Smooth muscle cell (in vitro differentiated cells): ENCODE measurements around the gene ANKDD1A. TPM values are rescaled to one million over a fixed set of nuclear protein-coding genes. Genes with fewer than 3 reads are reported as not detected.
A peak's percentile ranks its signal among the peaks of the same experiment; 100 is the strongest.

Experiments used
- DNase-seq: peaks from one replicate; lab custom pipeline; 2025; ENCODE audit not compliant: unreplicated experiment; lab: John Stamatoyannopoulos, UW
- H2AFZ ChIP-seq: fragments of 200-600 bp; sonication (generic); 2 replicates; pipeline ENCODE4 v1.6.0; 2016; ENCODE audit warnings: antibody characterized with exemption, low read depth, mild to moderate bottlenecking
- H3F3A ChIP-seq: fragments of 200-600 bp; sonication (generic); 2 replicates; pipeline ENCODE4 v1.6.0; 2017; ENCODE audit warnings: antibody characterized with exemption, low read depth
- H3K27ac ChIP-seq: fragments of 200-600 bp; sonication (generic); 2 replicates; pipeline ENCODE4 v1.5.1; 2016; ENCODE audit warnings: low read depth, mild to moderate bottlenecking
- H3K27me3 ChIP-seq: fragments of 200-600 bp; sonication (generic); 2 replicates; pipeline ENCODE4 v1.6.1; 2016; ENCODE audit warnings: low read depth, mild to moderate bottlenecking
- H3K36me3 ChIP-seq: fragments of 200-600 bp; sonication (generic); 2 replicates; pipeline ENCODE4 v1.5.1; 2016; ENCODE audit warnings: low read depth
- H3K4me1 ChIP-seq: fragments of 200-600 bp; sonication (generic); 2 replicates; pipeline ENCODE4 v1.5.1; 2016; ENCODE audit warnings: low read depth
- H3K4me2 ChIP-seq: fragments of 200-600 bp; sonication (generic); 2 replicates; pipeline ENCODE4 v1.6.0; 2016; ENCODE audit warnings: mild to moderate bottlenecking
- H3K4me3 ChIP-seq: fragments of 200-600 bp; sonication (generic); 2 replicates; pipeline ENCODE4 v1.5.1; 2016; ENCODE audit warnings: mild to moderate bottlenecking
- H3K79me2 ChIP-seq: fragments of 200-600 bp; sonication (generic); 2 replicates; pipeline ENCODE4 v1.6.0; 2016; ENCODE audit warnings: low read depth, mild to moderate bottlenecking
- H3K9ac ChIP-seq: fragments of 200-600 bp; sonication (generic); 2 replicates; pipeline ENCODE4 v1.6.0; 2016; ENCODE audit warnings: low read depth
- H3K9me3 ChIP-seq: fragments of 200-600 bp; sonication (generic); replicated peaks from 2 replicates; pipeline ENCODE4 v1.5.1; 2016; ENCODE audit warnings: low read depth
- H4K20me1 ChIP-seq: fragments of 200-600 bp; sonication (generic); 2 replicates; pipeline ENCODE4 v1.6.0; 2016; ENCODE audit warnings: low read depth
- CTCF ChIP-seq: fragments of 200-600 bp; sonication (generic); IDR thresholded peaks from 2 replicates; pipeline ENCODE4 v1.5.1; 2017; ENCODE audit warnings: borderline replicate concordance, mild to moderate bottlenecking, antibody characterized with exemption; ENCODE audit not compliant: insufficient read depth, poor library complexity, severe bottlenecking
- WGBS: methylation state at CpG from one replicate; pipeline ENCODE4 v1.1.7; 2016; ENCODE audit warnings: low lambda C conversion rate; 5-methylcytosine and 5-hydroxymethylcytosine counted together
- polyA plus RNA-seq: library from polyadenylated mRNA; unstranded; fragments of >200 nt; fragmentation: Nextera tagmentation; extraction: Ambion mirVana; gene quantifications from 2 replicates; pipeline ENCODE4 v1.2.1, GENCODE V29; 2016
- total RNA-seq: library from RNA; depleted of rRNA; stranded (reverse); fragments of >200 nt; gene quantifications from 2 replicates; pipeline ENCODE4 v1.2.3, GENCODE V29; 2014

The ANKDD1A gene
- total and polyA plus RNA-seq, 2 experiments from 2014 or later, result 1.3 to 2.8 TPM

- DNase-seq, result peak; percentile 36
- Histone ChIP-seq H2AFZ (peak overlapping the region; percentile 83), H3K79me2 (no peaks in the 10 kb centered on the region), H3K27ac (peak overlapping the region; percentile 22), H3K4me1 (peaks cover 5% of the 10 kb centered on the region), H3K9me3 (no peaks in the 10 kb centered on the region), H4K20me1 (no peaks in the 10 kb centered on the region), H3K9ac (no peak overlapping the region), H3K4me3 (peak overlapping the region; percentile 54), H3F3A (no peaks in the 10 kb centered on the region), H3K4me2 (peak overlapping the region; percentile 91), H3K36me3 (no peaks in the 10 kb centered on the region), H3K27me3 (no peaks in the 10 kb centered on the region)
- WGBS, result 7% methylated on average over 30 of the region's 30 CpGs
- TF ChIP-seq CTCF, result peak; percentile 78
Measured at GRCh38 chr15:64905119-64905831, 6.4 kb upstream of the ANKDD1A start.

- Histone ChIP-seq H3K4me3 (no peak overlapping the region), H3K27me3 (no peaks in the 10 kb centered on the region), H3K36me3 (no peaks in the 10 kb centered on the region), H3K27ac (no peak overlapping the region), H3K79me2 (no peaks in the 10 kb centered on the region), H2AFZ (peak overlapping the region; percentile 83), H4K20me1 (no peaks in the 10 kb centered on the region), H3K4me1 (peaks cover 5% of the 10 kb centered on the region), H3K9ac (no peak overlapping the region), H3F3A (no peaks in the 10 kb centered on the region), H3K4me2 (no peak overlapping the region), H3K9me3 (no peaks in the 10 kb centered on the region)
- WGBS, result 83% methylated on average over 9 of the region's 9 CpGs
- no peak for DNase-seq
- no peak for TF ChIP-seq CTCF
Measured at GRCh38 chr15:64905941-64906340, 5.8 kb upstream of the ANKDD1A start.

GRCh38 chr15:64906402-64906801 is 5.3 kb upstream of the ANKDD1A start:
- no peak for DNase-seq
- H3K4me3 ChIP-seq, result no peak overlapping the region
- H3K4me1 ChIP-seq, result peaks cover 5% of the 10 kb centered on the region
- H3K27me3 ChIP-seq, result no peaks in the 10 kb centered on the region
- no peaks in the 10 kb centered on the region for H3K79me2 ChIP-seq
- WGBS, result 97% methylated on average over 3 of the region's 3 CpGs
- H2AFZ ChIP-seq, result no peak overlapping the region
- no peak overlapping the region for H3K27ac ChIP-seq
- H3F3A ChIP-seq, result no peaks in the 10 kb centered on the region
- no peaks in the 10 kb centered on the region for H3K9me3 ChIP-seq
- TF ChIP-seq CTCF, result no peak
- H3K36me3 ChIP-seq, result no peaks in the 10 kb centered on the region
- H3K9ac ChIP-seq, result no peak overlapping the region
- H4K20me1 ChIP-seq, result no peaks in the 10 kb centered on the region
- no peak overlapping the region for H3K4me2 ChIP-seq

GRCh38 chr15:64907991-64908390 is 3.7 kb upstream of the ANKDD1A start:
- H3K4me1 ChIP-seq, result peaks cover 5% of the 10 kb centered on the region
- H4K20me1 ChIP-seq, result no peaks in the 10 kb centered on the region
- no peak for TF ChIP-seq CTCF
- no peak overlapping the region for H2AFZ ChIP-seq
- DNase-seq, result no peak
- H3K27ac ChIP-seq, result no peak overlapping the region
- no peaks in the 10 kb centered on the region for H3F3A ChIP-seq
- no peak overlapping the region for H3K4me3 ChIP-seq
- WGBS, result 93% methylated on average over 1 of the region's 1 CpG
- no peaks in the 10 kb centered on the region for H3K79me2 ChIP-seq
- no peak overlapping the region for H3K9ac ChIP-seq
- H3K9me3 ChIP-seq, result no peaks in the 10 kb centered on the region
- no peaks in the 10 kb centered on the region for H3K27me3 ChIP-seq
- no peaks in the 10 kb centered on the region for H3K36me3 ChIP-seq
- no peak overlapping the region for H3K4me2 ChIP-seq
